OCI-M2 (cell line): ENCODE data around the gene ERCC5.

Source experiments
- DNase-seq: peaks from one replicate; lab custom pipeline; 2025; ENCODE audit not compliant: unreplicated experiment; lab: John Stamatoyannopoulos, UW

ERCC5 gene

DNA sequence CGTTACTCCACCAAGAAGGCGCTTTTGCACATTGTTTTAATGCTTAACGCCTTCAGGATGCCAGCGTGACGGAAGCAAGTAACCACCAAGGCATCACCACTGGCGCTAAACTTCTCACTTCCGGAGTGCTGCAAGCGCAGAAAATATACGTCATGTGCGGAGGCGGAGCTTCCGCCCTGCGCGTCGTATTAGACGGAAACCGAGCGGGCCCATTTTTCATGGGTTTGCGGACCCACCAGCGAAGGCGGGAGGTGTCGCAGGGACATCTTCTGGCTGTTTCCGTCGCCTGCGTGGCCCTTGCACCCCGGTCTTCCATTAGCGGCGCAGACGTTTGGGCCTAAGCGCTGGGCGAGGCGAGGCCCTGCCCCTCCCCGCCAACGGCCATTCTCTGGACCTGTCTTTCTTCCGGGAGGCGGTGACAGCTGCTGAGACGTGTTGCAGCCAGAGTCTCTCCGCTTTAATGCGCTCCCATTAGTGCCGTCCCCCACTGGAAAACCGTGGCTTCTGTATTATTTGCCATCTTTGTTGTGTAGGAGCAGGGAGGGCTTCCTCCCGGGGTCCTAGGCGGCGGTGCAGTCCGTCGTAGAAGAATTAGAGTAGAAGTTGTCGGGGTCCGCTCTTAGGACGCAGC, at the start of gene ERCC5:
ERCC5 (plus strand) TSS at position 403 of the 631 bp plus-strand sequence. CDS start 235 bp downstream, outside the sequence.
- DNase-seq = peak; percentile 71

DNA sequence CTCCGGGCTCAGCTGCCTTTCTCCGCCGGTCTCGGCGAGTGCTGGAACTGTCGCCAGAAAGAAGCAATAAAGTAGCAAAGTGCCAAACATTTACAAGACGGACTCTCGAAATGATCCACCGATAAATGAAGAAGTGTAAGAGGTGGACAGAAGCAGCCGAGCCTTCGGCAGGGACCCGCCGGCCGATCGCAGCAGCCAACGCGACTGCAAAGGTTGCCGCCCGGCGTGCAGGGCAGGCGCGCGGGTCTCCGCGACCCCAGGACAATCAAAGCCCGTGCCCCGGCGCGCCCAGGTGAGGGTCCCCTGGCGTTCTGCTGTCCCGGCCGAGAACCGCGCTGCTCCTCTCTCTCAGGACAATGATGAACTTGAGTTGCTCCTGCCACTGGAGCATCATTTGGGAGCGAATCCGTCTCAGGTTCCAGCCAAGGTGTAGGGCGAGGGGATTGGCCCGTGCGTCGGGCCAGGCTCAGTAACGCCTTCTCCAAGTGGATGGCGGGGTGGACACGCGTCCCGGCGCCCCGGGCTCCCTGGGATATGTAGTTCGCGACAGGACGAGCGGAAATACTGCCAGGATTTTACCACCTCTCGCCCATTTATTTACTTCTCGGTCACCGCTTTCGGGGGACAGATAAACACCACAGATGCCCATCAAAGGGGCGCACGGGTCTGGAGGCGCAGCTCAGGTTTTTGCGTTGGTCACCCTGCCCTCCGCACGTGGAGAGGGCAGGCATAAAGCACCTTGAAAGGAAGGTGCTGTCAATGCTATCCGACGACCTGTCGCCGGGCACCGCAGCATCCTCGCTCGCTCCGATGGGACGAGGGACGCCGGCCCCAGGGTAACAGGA, 47.0 kb upstream of the ERCC5 start, which contains the start of the genes BIVM and POGLUT2:
BIVM (plus strand) TSS at position 539 of the 845 bp plus-strand sequence. CDS start 8,149 bp downstream, outside the sequence.
POGLUT2 (minus strand) TSS at position 396 of the 845 bp plus-strand sequence; CDS start at position 90, 306 bp downstream.
- peak; percentile 20 for DNase-seq

DNA sequence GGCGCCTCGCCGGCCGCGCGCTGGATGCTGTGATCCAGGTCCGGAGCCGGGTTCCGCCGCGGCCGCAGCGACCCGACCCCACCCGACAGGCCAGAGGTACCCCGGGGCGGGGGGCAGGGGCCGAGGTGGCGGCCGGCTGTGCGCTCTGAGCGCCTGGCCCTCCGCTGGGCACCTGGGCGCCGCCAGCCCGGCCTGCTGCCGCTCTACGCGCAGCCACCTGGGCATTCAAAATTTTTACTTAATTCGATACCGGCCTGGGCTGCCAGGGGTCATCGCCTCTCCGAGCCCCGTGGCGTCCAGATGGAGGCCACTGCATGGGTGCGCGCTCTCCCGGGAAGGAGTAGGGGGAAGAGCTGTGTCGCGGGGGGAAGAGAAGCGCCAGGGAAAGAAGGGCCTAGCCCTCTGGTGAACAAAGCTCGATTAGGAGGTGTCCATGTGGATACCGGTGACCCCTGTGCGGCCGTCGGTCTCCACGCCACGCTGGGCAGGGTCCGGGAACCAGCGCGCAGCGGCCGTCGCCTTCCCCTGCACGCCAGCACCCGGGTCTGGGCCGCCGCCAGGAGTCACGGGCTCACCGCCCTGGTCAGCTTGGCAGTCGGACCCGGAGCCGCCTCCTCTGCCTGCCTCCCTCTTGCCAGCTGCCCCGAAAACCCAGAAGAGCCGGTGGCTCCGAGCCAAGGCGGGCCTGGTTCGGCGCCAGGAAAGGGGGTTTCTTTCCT, 46.2 kb upstream of the ERCC5 start:
- DNase-seq = no peak

DNA sequence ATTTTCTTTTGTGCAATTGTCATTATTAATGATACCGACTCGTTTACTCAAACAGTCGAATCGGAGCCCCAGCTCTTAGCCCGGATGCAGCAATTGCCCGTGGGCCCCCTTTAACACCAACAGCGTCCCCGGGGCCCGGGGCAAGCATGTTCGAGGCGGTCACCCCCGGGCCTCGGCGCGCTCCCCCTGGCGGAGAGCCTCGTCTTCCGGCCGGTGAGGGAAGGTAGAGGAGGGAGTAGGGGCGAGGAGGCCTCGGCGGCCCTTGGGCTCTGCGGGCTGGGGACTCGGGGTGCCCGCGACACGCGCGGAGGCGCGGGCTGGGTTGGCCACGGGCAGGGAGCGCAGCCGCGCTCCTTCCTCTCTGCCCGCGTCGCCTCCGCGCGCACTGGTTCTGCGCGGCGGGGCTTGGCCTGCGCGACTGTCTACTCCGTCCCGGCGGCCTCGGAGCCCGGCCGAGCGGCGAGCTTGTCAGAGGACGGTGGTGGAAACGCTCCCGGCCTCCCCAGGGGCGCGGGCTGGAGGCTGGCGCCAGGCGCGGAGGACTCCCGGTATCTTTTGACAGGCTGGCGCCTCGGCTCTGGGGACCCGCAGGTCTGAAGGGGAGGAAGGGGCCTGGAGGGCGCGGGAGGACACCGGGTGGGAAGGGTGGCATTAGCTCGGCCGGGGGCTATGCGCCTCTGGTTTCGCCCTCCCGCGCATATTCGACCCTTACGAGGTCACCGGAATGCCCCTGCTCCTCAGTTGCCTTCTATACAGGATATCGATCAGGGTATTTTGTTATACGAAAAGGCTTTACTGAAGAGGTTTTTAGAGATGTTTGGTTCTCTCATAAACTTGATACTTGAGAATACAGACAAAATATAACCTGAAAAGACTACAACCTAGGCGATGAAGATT, 45.4 kb upstream of the ERCC5 start:
- DNase-seq = no peak

DNA sequence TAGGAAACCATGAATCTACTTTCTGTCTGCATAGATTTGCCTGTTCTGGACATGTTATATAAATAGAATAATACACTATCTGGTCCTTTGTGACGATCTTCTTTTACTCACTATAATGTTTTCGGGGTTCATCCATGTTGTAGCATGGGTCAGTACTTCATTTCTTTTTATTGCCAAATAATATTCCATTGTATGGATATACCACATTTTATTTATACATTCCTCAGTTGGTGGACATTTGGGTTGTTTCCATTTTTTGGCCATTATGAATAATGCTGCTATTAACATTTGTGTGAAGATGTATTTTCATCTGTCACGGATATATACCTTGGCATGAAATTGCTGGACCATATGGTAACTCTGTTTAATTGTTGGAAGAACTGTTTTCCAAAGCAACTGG, 40.2 kb upstream of the ERCC5 start:
- DNase-seq = no peak

DNA sequence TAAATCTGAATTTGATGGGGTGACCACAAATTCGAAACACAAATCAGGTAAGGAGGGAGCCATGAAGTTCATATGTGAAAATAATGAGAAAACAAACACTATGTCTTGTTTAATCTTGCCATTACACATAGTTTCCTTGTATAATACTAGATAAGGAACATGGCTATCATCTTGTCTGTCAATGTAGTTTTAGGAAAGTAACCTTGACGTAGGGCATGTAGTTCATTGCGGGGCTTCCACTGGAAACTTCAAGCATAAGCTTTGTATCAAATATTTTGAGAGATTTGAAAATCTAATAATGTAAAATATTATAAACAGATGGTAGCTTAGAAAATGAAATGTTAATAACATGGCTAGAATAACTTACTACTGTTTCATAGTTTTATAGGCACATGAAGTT, 38.1 kb upstream of the ERCC5 start:
- no peak for DNase-seq

DNA sequence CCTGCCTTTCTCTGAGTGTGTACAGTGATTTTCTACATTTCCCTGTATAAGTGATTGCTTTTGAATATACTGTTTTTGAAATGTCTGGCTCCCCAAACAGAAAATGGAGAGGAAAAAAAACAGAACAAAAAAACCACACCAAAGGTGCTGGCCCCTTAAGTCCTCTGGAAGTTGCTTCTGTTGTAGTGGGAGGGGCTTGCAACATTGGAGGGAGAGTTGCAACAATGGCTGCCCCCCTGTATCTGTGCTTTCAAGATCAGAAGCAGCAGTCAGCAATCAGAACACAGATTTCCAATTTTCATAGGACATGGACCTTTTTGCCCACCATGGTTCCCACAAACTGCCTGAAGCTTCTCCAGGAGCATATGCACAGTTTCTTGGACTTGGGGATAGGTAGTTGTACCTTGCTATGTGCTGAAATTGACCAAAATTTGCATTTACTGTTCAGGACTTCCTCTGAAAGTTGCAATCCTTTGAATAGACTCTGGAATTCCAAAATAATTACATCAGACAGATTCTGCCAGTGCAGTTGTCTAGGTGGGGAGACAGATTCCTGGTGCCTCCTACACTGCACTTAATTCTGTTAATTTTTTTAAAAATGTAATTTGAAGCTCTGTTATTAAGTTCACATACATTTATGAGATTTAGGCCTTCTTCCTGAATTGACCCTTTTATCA, 33.1 kb upstream of the ERCC5 start:
- DNase-seq = no peak

DNA sequence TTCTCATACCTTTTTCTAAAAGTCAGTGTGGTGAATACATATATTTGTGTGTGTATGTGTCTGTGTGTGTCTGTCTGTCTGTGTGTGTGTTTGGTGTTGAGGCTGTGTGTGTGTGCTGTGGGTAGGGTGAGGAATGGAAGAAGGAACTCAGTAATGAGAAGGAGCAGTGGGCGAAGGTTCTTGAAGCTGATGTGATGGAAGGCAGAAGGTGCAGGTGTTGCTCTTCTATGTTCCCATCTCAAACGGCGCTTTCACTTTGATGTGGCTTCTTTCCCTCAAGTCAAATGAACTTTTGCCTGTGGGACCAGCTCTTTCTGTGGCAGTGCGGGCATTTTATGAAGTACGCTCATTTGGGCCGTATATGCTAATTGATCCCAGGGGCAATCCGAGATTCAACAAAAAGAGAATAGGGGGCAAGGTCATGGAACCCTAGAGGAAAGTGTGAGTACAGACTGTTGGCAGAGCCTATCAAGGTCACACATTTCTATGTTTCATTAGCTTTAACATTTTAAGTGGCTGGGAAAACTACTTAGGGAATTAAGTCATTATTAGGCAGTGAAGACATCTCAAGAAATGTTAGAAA, 31.7 kb upstream of the ERCC5 start:
- DNase-seq = no peak

DNA sequence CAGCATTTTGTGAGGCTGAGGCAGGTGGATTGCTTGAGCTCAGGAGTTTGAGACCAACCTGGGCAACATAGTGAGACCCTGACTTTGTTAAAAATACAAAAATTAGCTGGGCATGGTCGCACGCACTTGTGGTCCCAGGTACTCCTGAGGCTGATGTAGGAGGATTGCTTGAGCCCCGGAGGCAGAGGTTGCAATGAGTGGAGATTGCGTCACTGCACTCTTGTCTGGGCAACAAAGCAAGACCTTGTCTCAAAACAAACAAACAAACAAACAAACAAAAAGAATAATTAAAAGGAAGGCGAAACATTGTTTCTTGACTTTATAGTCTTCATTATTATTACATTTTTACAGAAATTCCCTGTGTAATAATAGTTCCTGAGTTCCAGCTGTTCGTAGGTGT, 31.0 kb upstream of the ERCC5 start:
- DNase-seq = no peak

DNA sequence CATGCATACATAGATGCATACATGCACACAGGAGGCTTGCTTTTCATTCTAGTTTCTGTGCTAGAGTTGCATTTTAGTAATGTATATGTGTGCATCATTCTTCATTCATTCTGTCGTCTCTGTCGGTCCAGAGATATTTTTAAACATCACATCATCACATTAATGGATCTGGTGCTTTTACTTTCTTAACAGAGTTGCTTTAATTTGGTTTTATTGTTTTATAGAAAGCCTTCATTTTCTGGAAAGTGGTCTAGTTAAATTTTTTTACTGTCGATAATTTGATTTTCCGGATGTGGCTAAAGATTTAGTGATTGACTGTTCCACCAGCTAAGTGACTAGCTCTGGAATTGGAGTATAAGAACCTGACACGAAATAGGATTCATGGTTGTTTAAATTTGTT, 30.0 kb upstream of the ERCC5 start:
- no peak for DNase-seq

DNA sequence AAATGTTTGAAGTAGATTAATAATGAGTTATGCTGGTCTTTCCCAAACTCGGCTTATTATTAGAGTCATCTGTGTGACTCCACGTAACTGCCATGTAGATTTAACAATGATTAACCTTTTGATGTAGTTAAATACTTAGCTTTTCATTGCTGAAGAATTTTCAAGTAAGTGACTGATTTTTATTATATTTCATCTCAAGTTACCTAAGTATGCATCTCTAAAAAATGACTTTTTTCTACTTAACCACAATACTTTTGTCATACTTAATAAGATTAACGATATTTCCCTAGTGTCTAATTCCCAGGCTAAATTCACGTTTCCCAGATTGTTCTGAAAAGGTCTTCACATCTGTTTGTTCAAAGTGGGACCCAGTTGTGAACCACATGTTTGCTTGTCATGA, 29.1 kb upstream of the ERCC5 start:
- DNase-seq = no peak

DNA sequence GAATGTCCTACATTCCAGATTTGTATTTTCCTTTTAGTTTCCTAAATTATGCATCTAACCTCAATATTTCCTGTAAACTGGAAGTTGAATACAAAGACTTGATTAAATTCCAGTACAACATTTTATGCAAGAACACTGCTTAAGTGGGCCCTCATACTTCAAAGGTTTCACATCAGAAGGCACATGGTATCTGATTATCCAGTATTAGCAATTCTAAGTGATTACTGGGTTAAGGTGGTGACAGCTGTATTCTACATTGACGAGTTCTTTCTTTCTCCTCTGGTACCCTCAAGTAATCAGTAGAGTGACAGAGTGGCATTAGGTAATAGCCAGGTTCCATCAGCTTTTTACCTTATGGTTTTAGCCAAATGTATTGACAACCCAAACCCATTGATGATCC, 28.6 kb upstream of the ERCC5 start:
- DNase-seq = no peak

DNA sequence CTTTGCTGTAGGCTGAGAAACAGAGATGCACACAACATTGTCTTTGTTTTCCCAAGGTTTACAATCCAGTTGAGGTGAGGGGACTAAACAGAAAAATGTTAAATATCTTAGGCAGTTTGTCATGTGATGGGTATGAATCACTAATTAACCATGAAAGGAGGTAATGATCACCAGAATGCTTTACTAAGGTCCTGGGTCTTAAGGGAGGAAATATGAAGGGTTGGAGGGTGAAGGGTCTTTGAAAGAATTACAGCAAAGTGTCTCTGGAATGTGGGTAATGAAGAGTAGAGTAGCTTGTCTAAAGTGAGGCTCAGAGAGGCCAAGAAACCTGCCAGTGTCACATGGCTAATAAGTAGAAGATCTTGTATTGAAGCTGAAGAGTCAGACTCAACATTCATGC, 27.9 kb upstream of the ERCC5 start:
- DNase-seq = no peak

DNA sequence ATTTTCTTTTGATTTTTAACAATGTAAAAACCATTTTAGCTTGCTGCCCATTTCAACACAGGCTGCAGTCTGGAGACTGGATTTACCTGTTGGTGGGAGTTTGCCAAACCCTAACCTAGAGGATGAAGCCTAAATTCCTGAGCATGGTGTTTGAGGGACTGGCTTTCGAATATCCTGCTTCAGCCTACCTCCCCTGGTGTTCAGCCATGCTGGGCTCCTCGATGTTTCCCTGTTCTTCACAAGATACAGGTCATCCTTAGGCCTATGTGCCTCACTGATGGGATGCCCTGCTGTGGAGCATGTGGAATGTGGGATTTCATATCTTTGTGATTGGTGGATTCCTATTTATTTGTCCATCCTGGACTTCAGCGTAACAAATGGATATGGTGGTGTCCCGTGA, 20.4 kb upstream of the ERCC5 start:
- no peak for DNase-seq

DNA sequence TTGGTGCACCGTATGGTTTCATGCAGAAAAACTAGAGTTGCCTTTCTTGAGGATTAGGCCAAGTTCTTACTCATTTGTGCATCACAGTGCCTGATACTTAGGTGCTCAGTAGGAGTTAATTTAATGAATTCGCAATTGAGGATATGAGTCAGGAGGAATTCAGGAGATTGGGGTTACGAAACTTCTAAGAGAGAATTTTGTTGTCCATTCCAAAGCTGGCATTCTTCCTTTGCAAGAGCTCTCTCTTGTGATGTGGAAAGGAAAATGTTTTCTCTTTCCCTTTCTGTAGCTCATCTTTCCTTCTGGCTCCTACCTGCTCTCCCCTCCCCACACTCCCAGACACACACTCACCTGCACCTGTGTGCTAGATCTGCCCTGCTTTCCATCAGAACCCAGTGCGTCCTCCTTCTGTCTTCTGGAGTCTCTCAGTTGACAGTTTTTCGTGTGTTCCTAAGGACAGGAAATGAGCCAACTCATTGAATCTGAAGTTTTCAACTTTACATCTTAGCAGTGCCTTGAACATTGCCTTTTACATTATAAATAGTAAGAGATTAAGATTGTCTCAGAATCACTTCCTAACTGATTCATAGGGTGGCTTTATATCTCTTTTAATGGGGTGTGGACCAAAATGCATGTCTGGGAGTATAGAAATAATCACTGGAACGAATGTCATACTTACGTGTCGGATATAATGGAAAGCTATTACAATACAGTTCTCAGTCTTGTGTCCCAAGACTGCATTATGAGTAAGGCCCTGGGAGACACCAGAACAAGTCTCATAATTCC, 19.7 kb upstream of the ERCC5 start:
- DNase-seq = no peak

DNA sequence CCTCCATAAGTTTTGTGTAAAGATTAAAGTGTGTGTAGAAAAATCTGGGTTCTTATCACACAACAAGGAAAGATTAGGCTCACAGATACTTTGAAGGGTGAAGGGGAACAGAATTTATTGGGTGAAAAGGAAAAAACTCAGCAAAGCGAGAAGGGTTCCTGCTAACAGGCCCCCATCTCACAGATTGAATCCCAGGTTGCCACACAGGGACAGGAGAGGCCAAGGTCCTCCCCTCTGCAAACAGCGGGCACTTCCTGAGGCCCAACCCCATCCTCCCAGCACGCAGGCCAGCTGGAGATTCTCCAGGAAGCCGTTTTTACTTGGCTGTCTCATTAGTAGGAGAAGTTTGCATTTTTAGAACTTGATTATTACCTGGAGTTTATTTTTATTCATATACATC, 15.2 kb upstream of the ERCC5 start:
- DNase-seq = no peak

DNA sequence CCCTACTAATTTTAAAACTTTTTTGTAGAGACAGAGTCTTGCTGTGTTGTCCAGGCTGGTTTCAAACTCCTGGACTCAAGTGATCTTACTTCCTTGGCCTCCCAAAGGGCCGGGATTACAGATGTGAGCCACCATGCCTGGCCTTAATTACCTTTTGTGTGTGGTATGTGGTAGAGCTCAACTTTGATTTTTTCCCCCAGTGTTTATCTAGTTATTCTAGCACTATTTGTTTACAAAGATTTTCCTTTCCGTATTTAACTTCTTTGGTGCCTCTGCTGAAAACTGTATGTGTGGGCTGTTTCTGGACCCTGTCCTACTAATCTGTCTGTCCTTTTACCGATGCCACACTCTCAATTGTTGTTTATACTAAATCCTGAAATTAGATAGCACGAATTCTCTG, 9.4 kb upstream of the ERCC5 start:
- no peak for DNase-seq

DNA sequence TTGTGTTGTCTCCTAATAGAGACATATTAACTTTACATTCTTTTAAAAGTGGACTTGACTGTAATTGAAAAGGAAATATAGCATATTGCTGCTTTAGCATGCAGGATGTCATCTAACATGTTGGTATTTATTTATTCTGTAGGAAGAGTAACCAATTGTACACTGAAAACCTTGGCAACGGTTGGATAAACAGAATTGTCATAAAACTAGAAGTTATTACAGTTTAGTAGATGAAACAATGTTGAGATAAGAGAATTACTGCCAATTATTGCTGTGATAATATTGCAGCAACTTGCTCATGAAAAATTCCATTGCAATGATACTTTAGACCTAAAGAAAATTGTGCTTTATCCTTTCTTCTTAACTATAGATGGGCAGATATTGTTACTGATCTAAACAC, 7.6 kb upstream of the ERCC5 start:
- DNase-seq = no peak

DNA sequence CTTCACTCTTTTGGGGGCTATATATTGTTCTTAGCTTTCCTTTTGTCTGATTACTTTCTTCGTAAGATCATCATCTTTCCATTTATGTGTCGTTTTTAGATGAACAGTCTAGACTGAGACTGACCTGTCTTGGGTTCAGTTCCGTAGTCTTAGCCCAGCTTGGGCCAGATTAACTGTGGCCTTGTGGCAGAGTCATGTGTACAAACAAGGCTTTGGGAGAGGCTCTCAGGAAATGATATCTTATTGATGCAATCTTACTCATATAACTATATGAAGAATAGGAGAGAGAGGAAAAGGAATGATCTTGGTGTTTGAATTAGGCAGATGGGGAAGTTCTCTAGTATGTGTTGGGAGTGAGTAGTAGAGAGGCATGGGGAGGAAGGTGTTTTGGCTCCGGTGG, 6.8 kb upstream of the ERCC5 start:
- no peak for DNase-seq
